GM12878 (cell line): ENCODE measurements around the gene SLC12A9. TPM values are rescaled to one million over a fixed set of nuclear protein-coding genes. Genes with fewer than 3 reads are reported as not detected.
A peak's percentile ranks its signal among the peaks of the same experiment; 100 is the strongest.

Experiments
- BHLHE40 ChIP-seq, 2 experiments: fragments of 450-650 bp in 1 of 2; IDR thresholded peaks; 2 replicates each; pipeline ENCODE4 v1.6.1; 2011 to 2017; ENCODE audit warnings: low read depth in 2 of 2, borderline replicate concordance in 1 of 2, improper control_type of control experiment in 1 of 2, low read length in 1 of 2, mild to moderate bottlenecking in 1 of 2
- CUX1 ChIP-seq: IDR thresholded peaks from 2 replicates; pipeline ENCODE4 v1.6.1; 2012; ENCODE audit warnings: improper control_type of control experiment, low read depth, low read length; ENCODE audit not compliant: insufficient replicate concordance
- E2F8 ChIP-seq: fragments of 450-650 bp; IDR thresholded peaks from 2 replicates; pipeline ENCODE4 v1.6.1; 2018; ENCODE audit warnings: mild to moderate bottlenecking, low read depth, moderate library complexity; ENCODE audit not compliant: partially characterized antibody
- FOXK2 ChIP-seq: fragments of 450-650 bp; IDR thresholded peaks from 2 replicates; pipeline ENCODE4 v1.6.1; 2017; ENCODE audit warnings: mild to moderate bottlenecking, moderate library complexity
- PKNOX1 ChIP-seq: fragments of 450-650 bp; IDR thresholded peaks from 2 replicates; pipeline ENCODE4 v1.6.1; 2016; ENCODE audit warnings: mild to moderate bottlenecking
- SP1 ChIP-seq: IDR thresholded peaks from one replicate; pipeline ENCODE4 v1.6.1; 2011; ENCODE audit warnings: low read depth, low read length
- TARDBP ChIP-seq: IDR thresholded peaks from 2 replicates; pipeline ENCODE4 v1.6.1; 2016; ENCODE audit warnings: borderline replicate concordance
- ZZZ3 ChIP-seq: IDR thresholded peaks from 2 replicates; pipeline ENCODE4 v1.6.1; 2011; ENCODE audit warnings: low read depth; ENCODE audit not compliant: control insufficient read depth, insufficient read length
- polyA plus RNA-seq, 11 experiments: library from polyadenylated mRNA; depleted of rRNA in 4 of 11; unstranded in 6 of 11; stranded (reverse) in 5 of 11; fragments of >200 nt; fragmentation: Nextera tagmentation in 4 of 11; fragmentation: Illumina TruSeq in 1 of 11; extraction: Ambion mirVana in 4 of 11; extraction: Trizol in 1 of 11; gene quantifications; 1 replicate in 1 of 11; 2 replicates in 10 of 11; pipeline versions ENCODE4 v1.2.1 to v1.2.3, GENCODE V29; 2011 to 2016; ENCODE audit warnings: inconsistent platforms in 2 of 11, missing spikeins in 2 of 11, low read depth in 1 of 11
- total RNA-seq, 4 experiments: library from RNA; depleted of rRNA in 3 of 4; stranded (reverse); fragments of >200 nt in 3 of 4; fragmentation: Illumina TruSeq in 1 of 4; extraction: Trizol in 1 of 4; gene quantifications; 2 replicates each; pipeline versions ENCODE4 v1.2.1 to v1.2.3, GENCODE V29; 2013 to 2021
- TF ChIP-seq, protein P1 (sequence below): fragments of 450-650 bp; IDR thresholded peaks from 2 replicates; pipeline ENCODE4 v1.6.1; 2017; ENCODE audit warnings: low read depth, mild to moderate bottlenecking, moderate library complexity
- TF ChIP-seq, protein P2 (sequence below): fragments of 450-650 bp; formaldehyde crosslinking; IDR thresholded peaks from 2 replicates; pipeline ENCODE4 v1.4.0; 2022; ENCODE audit warnings: mild to moderate bottlenecking, moderate library complexity
- TF ChIP-seq, protein P3 (sequence below): IDR thresholded peaks from 2 replicates; pipeline ENCODE4 v1.6.1; 2011; ENCODE audit warnings: borderline replicate concordance, low read depth, mild to moderate bottlenecking, moderate library complexity, mixed read lengths, low read length; ENCODE audit not compliant: insufficient read depth; ENCODE audit errors: extremely low read length

SLC12A9 gene
- total and polyA plus RNA-seq, 10 of the 15 experiments (the other 5 are each of a cell fraction or from before 2014, with no cell fraction given): 0.24 to 18.5 (median 9.4) TPM

- TF ChIP-seq, protein P1, sequence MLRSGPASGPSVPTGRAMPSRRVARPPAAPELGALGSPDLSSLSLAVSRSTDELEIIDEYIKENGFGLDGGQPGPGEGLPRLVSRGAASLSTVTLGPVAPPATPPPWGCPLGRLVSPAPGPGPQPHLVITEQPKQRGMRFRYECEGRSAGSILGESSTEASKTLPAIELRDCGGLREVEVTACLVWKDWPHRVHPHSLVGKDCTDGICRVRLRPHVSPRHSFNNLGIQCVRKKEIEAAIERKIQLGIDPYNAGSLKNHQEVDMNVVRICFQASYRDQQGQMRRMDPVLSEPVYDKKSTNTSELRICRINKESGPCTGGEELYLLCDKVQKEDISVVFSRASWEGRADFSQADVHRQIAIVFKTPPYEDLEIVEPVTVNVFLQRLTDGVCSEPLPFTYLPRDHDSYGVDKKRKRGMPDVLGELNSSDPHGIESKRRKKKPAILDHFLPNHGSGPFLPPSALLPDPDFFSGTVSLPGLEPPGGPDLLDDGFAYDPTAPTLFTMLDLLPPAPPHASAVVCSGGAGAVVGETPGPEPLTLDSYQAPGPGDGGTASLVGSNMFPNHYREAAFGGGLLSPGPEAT: 0 out of 2 replicates have a peak, but pooled peaks have one; percentile 51
- TF ChIP-seq E2F8 (no peak), CUX1 (no peak), PKNOX1 (no peak), FOXK2 (no peak), ZZZ3 (no peak), SP1 (no peak), TARDBP (no peak), BHLHE40 (IDR thresholded peaks at IDR 0.05; ENCODE audit: borderline replicate concordance in 1 of 2, low read depth in 2 of 2, low read length in 1 of 2) (peak; percentile 84 to 96; a peak in 3 of 4 replicates)
- TF ChIP-seq, protein P2, sequence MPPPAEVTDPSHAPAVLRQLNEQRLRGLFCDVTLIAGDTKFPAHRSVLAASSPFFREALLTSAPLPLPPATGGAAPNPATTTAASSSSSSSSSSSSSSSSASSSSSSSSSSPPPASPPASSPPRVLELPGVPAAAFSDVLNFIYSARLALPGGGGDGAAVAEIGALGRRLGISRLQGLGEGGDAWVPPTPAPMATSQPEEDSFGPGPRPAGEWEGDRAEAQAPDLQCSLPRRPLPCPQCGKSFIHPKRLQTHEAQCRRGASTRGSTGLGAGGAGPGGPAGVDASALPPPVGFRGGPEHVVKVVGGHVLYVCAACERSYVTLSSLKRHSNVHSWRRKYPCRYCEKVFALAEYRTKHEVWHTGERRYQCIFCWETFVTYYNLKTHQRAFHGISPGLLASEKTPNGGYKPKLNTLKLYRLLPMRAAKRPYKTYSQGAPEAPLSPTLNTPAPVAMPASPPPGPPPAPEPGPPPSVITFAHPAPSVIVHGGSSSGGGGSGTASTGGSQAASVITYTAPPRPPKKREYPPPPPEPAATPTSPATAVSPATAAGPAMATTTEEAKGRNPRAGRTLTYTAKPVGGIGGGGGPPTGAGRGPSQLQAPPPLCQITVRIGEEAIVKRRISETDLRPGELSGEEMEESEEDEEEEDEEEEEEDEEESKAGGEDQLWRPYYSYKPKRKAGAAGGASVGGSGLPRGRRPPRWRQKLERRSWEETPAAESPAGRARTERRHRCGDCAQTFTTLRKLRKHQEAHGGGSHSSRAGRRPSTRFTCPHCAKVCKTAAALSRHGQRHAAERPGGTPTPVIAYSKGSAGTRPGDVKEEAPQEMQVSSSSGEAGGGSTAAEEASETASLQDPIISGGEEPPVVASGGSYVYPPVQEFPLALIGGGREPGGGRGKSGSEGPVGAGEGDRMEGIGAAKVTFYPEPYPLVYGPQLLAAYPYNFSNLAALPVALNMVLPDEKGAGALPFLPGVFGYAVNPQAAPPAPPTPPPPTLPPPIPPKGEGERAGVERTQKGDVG: no peak
- TF ChIP-seq, protein P3, sequence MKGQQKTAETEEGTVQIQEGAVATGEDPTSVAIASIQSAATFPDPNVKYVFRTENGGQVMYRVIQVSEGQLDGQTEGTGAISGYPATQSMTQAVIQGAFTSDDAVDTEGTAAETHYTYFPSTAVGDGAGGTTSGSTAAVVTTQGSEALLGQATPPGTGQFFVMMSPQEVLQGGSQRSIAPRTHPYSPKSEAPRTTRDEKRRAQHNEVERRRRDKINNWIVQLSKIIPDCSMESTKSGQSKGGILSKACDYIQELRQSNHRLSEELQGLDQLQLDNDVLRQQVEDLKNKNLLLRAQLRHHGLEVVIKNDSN: no peak
Observed at GRCh38 chr7:100852048-100852872, at the start of gene SLC12A9 (continued).
